Stomach (tissue), 4 donors: ENCODE measurements around the gene UBAC2.

Source experiments
- CTCF ChIP-seq, 7 experiments: fragments of 450-650 bp in 4 of 7; fragments of 200-600 bp in 3 of 7; sonication (generic) in 3 of 7; IDR thresholded peaks; one replicate each; pipeline ENCODE4 v1.5.1; 2016 to 2019; ENCODE audit warnings: antibody characterized with exemption in 7 of 7, control low read depth in 2 of 7, mild to moderate bottlenecking in 1 of 7
- EP300 ChIP-seq: sonication (generic); formaldehyde crosslinking; IDR thresholded peaks from one replicate; pipeline ENCODE4 v1.6.1; 2017; ENCODE audit warnings: antibody characterized with exemption
- POLR2AphosphoS5 ChIP-seq, 3 donors: sonication (generic); formaldehyde crosslinking; IDR thresholded peaks; one replicate each; pipeline ENCODE4 v1.6.1; 2016; ENCODE audit warnings: antibody characterized with exemption in 3 of 3

DNA sequence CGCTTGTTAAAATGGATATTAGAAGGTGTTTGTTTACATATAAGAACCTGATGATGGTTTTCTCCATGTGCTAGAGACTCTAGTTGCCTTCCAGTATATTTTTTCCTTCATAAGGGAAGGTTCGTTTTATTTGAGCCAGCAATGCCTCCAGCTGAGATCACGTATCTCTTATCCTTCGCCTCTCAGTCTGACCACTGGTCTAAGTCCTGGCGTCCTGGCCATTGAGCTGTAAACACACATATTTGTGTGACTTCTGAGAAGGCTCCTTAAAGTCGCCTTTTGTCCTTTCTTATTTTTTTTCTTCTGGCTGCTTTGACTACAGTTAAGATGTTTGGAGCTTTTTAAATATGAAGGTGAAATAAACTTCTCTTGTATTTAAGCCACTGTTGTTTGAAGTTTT lies 130.3 kb downstream of the UBAC2 start:
- TF ChIP-seq POLR2AphosphoS5 (IDR thresholded peaks at IDR 0.05) (no peak), EP300 (no peak), CTCF (IDR thresholded peaks at IDR 0.05) (no peak)
